Eye (tissue), 1 donor: ENCODE results near the gene NNMT.
A peak's percentile ranks its signal among the peaks of the same experiment; 100 is the strongest.

Experiments used
- DNase-seq: peaks from one replicate; pipeline ENCODE4 v3.0.0-alpha.2; 2015

Gene NNMT

GRCh38 chr11:114263513-114264170 is 32.6 kb upstream of the NNMT start:
- no peak for DNase-seq

- DNase-seq: no peak
These were observed 31.8 kb upstream of the NNMT start for GRCh38 chr11:114264381-114264780.

GRCh38 chr11:114265122-114265878 is 30.9 kb upstream of the NNMT start:
- DNase-seq: no peak

GRCh38 chr11:114269498-114269897 is 26.7 kb upstream of the NNMT start:
- DNase-seq: no peak

- no peak for DNase-seq
These were observed 25.5 kb upstream of the NNMT start for GRCh38 chr11:114270531-114271270.

GRCh38 chr11:114271316-114271715 is 24.9 kb upstream of the NNMT start:
- DNase-seq: no peak

- no peak for DNase-seq
These were observed 23.9 kb upstream of the NNMT start for GRCh38 chr11:114272311-114272710.

- DNase-seq: no peak
These were observed 23.1 kb upstream of the NNMT start for GRCh38 chr11:114273071-114273470.

GRCh38 chr11:114273890-114274635 is 22.1 kb upstream of the NNMT start:
- no peak for DNase-seq

- no peak for DNase-seq
These were observed 21.6 kb upstream of the NNMT start for GRCh38 chr11:114274637-114275036.

- no peak for DNase-seq
These were observed 20.9 kb upstream of the NNMT start for GRCh38 chr11:114275280-114275679.

GRCh38 chr11:114276077-114276476 is 20.1 kb upstream of the NNMT start:
- no peak for DNase-seq

GRCh38 chr11:114277637-114278341 is 18.4 kb upstream of the NNMT start:
- no peak for DNase-seq

- no peak for DNase-seq
These were observed 17.7 kb upstream of the NNMT start for GRCh38 chr11:114278342-114279065.

GRCh38 chr11:114279792-114280546 is 16.2 kb upstream of the NNMT start:
- DNase-seq: no peak

- peak; percentile 86 for DNase-seq
These were observed 15.5 kb upstream of the NNMT start for GRCh38 chr11:114280696-114281095.

- no peak for DNase-seq
These were observed 14.7 kb upstream of the NNMT start for GRCh38 chr11:114281388-114281956.

- DNase-seq: no peak
These were observed 13.7 kb upstream of the NNMT start for GRCh38 chr11:114282488-114282887.

- DNase-seq: no peak
These were observed 12.8 kb upstream of the NNMT start for GRCh38 chr11:114283422-114283821.

- no peak for DNase-seq
These were observed 12.2 kb upstream of the NNMT start for GRCh38 chr11:114284021-114284420.

- DNase-seq: no peak
These were observed 11.3 kb upstream of the NNMT start for GRCh38 chr11:114284914-114285313.
